ENCODE measurements around the gene PRKN. TPM values are rescaled to one million over a fixed set of nuclear protein-coding genes. Genes with fewer than 3 reads are reported as not detected.

Gene PRKN
- total and polyA plus RNA-seq, 2 experiments from 2014 or later, result 11.7 to 28.1 TPM

GRCh38 chr6:162733489-162733888, 5.9 kb upstream of the PRKN start:
- no peak for DNase-seq (ENCODE audit: low read depth in 1 of 2, low spot score in 1 of 2)
- TF ChIP-seq, protein P1, sequence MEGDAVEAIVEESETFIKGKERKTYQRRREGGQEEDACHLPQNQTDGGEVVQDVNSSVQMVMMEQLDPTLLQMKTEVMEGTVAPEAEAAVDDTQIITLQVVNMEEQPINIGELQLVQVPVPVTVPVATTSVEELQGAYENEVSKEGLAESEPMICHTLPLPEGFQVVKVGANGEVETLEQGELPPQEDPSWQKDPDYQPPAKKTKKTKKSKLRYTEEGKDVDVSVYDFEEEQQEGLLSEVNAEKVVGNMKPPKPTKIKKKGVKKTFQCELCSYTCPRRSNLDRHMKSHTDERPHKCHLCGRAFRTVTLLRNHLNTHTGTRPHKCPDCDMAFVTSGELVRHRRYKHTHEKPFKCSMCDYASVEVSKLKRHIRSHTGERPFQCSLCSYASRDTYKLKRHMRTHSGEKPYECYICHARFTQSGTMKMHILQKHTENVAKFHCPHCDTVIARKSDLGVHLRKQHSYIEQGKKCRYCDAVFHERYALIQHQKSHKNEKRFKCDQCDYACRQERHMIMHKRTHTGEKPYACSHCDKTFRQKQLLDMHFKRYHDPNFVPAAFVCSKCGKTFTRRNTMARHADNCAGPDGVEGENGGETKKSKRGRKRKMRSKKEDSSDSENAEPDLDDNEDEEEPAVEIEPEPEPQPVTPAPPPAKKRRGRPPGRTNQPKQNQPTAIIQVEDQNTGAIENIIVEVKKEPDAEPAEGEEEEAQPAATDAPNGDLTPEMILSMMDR (IDR thresholded peaks at IDR 0.05; ENCODE audit: low read depth, low read length), result no peak
- no peaks in the 10 kb centered on the region for H3K4me1 ChIP-seq (ENCODE audit: low read depth)
- no peaks in the 10 kb centered on the region for H3K36me3 ChIP-seq
- H3K27ac ChIP-seq, result no peak overlapping the region
- no peaks in the 10 kb centered on the region for H3K9me3 ChIP-seq (ENCODE audit: low read depth)
- H3K4me3 ChIP-seq, result no peak overlapping the region
- H3K27me3 ChIP-seq, result no peaks in the 10 kb centered on the region

- TF ChIP-seq, protein P1 (IDR thresholded peaks at IDR 0.05; ENCODE audit: low read depth, low read length), result no peak
- Histone ChIP-seq H3K4me3 (no peak overlapping the region), H3K27me3 (no peaks in the 10 kb centered on the region), H3K27ac (no peak overlapping the region), H3K9me3 (ENCODE audit: low read depth) (no peaks in the 10 kb centered on the region), H3K4me1 (ENCODE audit: low read depth) (no peaks in the 10 kb centered on the region), H3K36me3 (no peaks in the 10 kb centered on the region)
- DNase-seq (ENCODE audit: low read depth in 1 of 2, low spot score in 1 of 2), result no peak
Observed at GRCh38 chr6:162730502-162730901, 2.9 kb upstream of the PRKN start.

DNA sequence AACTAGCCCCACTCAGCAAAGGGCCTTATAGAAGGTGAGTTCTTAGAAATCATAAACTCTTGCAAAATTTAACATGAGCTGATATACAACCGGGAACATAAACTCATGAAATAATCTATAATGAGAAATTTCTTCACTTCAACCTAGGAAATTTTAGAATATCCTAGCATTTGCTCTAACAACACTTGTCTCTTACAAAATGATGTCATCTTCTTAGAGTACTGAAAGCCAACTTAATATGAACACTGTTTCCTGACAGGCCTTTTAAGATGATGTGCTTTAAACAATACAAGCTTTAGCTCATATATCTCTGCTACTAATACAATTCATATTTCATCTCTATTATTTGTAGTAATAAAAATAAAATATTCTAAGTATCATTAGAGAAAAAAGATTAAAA, 1.1 kb upstream of the PRKN start:
- DNase-seq (ENCODE audit: low read depth in 1 of 2, low spot score in 1 of 2), result no peak
- TF ChIP-seq, protein P1 (IDR thresholded peaks at IDR 0.05; ENCODE audit: low read depth, low read length), result no peak
- Histone ChIP-seq H3K27ac (no peak overlapping the region), H3K36me3 (no peaks in the 10 kb centered on the region), H3K9me3 (ENCODE audit: low read depth) (no peaks in the 10 kb centered on the region), H3K27me3 (no peaks in the 10 kb centered on the region), H3K4me1 (ENCODE audit: low read depth) (peaks cover 10% of the 10 kb centered on the region), H3K4me3 (no peak overlapping the region)

GRCh38 chr6:162728197-162728596, 631 bp upstream of the PRKN start:
- H3K9me3 ChIP-seq (ENCODE audit: low read depth), result no peaks in the 10 kb centered on the region
- H3K27me3 ChIP-seq, result no peaks in the 10 kb centered on the region
- H3K4me1 ChIP-seq (ENCODE audit: low read depth), result peaks cover 10% of the 10 kb centered on the region
- no peak overlapping the region for H3K4me3 ChIP-seq
- no peak for DNase-seq (ENCODE audit: low read depth in 1 of 2, low spot score in 1 of 2)
- no peaks in the 10 kb centered on the region for H3K36me3 ChIP-seq
- TF ChIP-seq, protein P1 (IDR thresholded peaks at IDR 0.05; ENCODE audit: low read depth, low read length), result no peak
- H3K27ac ChIP-seq, result no peak overlapping the region

GRCh38 chr6:162726947-162727321, 632 bp downstream of the PRKN start:
- Histone ChIP-seq H3K27me3 (no peaks in the 10 kb centered on the region), H3K4me3 (peak overlapping the region; percentile 70), H3K27ac (peak overlapping the region; percentile 63), H3K36me3 (no peaks in the 10 kb centered on the region), H3K9me3 (ENCODE audit: low read depth) (no peaks in the 10 kb centered on the region), H3K4me1 (ENCODE audit: low read depth) (peaks cover 14% of the 10 kb centered on the region)
- peak; percentile 13 to 22 for DNase-seq (ENCODE audit: low read depth in 1 of 2, low spot score in 1 of 2)
- TF ChIP-seq, protein P1 (IDR thresholded peaks at IDR 0.05; ENCODE audit: low read depth, low read length), result no peak

DNA sequence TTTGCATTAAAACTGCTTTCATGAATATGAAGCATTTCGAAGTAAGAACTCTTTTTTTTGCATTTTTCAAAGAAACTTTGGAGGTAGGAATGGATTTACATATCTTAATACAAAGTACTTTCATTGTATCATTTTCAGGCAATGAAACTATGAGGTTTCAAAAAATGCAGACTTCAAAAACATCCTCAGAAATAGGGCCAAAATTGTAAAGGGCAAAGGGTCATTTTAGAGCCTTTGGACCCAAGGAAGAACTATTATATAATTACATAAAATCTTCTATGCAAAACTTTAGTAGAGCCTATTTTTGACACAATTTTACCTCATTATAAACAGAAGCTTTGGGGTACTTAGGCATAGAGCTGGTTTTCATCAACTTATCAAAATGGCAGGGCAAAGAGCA, 4.9 kb downstream of the PRKN start:
- H3K4me1 ChIP-seq (ENCODE audit: low read depth), result peaks cover 28% of the 10 kb centered on the region
- TF ChIP-seq, protein P1 (IDR thresholded peaks at IDR 0.05; ENCODE audit: low read depth, low read length), result no peak
- no peaks in the 10 kb centered on the region for H3K9me3 ChIP-seq (ENCODE audit: low read depth)
- H3K27me3 ChIP-seq, result no peaks in the 10 kb centered on the region
- DNase-seq (ENCODE audit: low read depth in 1 of 2, low spot score in 1 of 2), result no peak
- no peak overlapping the region for H3K4me3 ChIP-seq
- no peak overlapping the region for H3K27ac ChIP-seq
- no peaks in the 10 kb centered on the region for H3K36me3 ChIP-seq
